Activated CD8-positive, alpha-beta memory T cell treated with anti-CD3 and anti-CD28 coated beads, Interleukin-2, amount 50 U/mL, for 24 hours (primary cell): ENCODE measurements around the gene UQCC2.

Experiments used
- DNase-seq: peaks from one replicate; pipeline ENCODE4 v3.0.0-alpha.2; 2020; ENCODE audit errors: extremely low read depth

The UQCC2 gene

DNA sequence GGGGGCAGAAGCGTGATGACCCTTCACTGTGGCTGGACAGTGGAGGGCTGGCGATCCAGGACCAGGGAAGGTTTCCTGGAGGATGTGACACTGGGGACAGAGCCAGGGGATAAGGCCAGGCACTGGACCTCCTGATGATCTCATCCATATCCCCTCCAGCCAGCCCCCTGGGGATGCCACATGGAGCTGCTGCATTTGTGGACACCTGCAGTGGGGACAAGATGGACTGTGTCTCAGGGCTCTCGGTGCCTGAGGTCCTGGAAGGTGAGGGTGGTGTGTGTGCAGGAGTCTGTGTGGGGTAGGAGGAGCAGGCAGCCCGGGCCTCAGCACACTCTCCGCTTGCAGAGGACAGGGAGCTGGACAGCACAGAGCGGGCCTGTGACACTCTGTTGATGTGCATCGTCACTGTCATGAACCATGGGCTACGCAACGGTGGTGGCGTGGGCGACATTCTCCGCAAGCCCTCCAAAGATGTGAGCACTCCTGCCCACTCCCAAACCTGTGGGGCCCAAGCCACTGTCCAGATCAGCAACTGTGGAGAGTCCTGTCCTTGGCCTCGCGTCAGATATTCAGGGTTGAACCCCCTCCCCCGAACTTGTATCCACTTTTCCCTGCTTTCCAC lies 19.9 kb downstream of the UQCC2 start:
- DNase-seq: no peak

DNA sequence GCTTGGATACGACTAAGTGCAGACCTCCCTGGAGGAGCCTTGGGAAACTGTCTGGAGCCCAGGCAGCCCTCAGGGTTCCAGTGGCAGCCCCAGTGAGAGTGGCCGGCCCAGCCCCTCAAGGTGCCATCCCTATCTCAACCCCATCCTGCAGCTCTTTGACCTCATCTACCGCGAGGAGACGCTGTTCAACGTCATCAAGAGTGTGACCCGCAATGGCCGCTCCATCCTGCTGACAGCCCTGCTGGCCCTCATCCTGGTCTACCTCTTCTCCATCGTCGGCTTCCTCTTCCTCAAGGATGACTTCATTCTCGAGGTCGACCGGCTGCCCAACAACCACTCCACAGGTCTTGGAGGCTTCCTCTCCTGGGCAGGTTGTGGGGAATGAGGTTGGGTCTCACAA lies 20.7 kb downstream of the UQCC2 start:
- DNase-seq: no peak

DNA sequence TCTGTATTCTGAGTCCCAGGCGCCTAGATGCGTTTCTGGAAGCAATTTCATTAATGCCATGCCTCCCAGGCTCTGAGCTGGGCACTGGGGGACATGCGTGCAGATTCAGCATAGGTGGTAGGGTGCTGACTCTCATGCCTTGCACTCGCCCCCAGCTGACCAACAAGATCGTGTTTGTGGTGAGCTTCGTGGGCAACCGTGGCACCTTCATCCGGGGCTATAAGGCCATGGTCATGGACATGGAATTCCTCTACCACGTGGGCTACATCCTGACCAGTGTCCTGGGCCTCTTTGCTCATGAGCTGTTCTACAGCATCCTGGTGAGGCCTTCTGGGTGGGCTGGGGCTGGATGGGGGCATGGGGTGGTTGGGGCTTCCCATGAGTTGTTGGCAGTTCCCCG lies 21.6 kb downstream of the UQCC2 start:
- DNase-seq: no peak

DNA sequence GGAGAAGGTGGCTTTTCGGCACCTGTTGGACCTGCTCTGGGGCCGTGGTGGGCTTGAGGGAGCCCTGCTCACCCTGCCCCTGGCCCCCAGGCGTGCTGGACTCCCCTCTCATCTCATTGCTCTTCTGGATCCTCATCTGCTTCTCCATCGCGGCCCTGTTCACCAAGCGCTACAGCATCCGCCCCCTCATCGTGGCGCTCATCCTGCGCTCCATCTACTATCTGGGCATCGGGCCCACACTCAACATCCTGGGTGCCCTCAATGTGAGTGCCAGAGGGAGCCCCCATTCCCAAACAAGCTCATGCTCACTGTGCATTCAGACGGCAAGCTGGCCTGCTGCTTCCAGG lies 22.4 kb downstream of the UQCC2 start:
- DNase-seq: no peak

DNA sequence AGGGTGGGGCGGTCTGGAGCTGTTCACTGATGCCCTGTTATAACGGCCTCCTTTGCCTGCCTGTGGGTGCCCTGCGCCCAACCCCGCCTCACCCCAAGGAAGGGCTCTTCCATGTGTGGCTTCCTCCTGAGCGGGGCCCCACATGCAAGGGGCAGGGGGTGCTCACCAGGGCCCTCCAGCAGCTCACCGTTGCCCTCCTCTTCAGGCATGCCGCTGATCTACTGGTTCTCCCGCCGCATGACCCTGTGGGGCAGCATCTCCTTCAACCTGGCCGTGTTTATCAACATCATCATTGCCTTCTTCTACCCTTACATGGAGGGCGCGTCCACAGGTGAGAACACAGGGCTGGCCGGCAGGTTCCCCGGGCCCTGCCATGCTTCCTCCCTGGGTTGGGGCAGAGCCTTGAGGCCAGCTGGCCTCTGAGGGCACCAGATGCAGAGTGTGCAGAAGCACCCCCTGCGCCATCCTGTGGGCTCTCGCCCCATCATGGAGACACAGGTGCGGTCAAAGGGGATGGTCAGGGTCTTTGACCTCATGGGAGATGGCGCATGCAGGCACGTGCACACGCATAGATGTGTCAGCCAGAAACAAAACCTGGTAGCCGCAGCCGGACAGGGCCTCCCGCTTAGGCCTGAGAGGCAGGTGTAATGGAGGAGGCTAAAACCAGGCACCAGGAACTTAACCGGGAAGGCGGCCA lies 22.9 kb downstream of the UQCC2 start:
- DNase-seq: no peak

GRCh38 chr6:33688006-33688405 lies 23.5 kb downstream of the UQCC2 start:
- no peak for DNase-seq

DNA sequence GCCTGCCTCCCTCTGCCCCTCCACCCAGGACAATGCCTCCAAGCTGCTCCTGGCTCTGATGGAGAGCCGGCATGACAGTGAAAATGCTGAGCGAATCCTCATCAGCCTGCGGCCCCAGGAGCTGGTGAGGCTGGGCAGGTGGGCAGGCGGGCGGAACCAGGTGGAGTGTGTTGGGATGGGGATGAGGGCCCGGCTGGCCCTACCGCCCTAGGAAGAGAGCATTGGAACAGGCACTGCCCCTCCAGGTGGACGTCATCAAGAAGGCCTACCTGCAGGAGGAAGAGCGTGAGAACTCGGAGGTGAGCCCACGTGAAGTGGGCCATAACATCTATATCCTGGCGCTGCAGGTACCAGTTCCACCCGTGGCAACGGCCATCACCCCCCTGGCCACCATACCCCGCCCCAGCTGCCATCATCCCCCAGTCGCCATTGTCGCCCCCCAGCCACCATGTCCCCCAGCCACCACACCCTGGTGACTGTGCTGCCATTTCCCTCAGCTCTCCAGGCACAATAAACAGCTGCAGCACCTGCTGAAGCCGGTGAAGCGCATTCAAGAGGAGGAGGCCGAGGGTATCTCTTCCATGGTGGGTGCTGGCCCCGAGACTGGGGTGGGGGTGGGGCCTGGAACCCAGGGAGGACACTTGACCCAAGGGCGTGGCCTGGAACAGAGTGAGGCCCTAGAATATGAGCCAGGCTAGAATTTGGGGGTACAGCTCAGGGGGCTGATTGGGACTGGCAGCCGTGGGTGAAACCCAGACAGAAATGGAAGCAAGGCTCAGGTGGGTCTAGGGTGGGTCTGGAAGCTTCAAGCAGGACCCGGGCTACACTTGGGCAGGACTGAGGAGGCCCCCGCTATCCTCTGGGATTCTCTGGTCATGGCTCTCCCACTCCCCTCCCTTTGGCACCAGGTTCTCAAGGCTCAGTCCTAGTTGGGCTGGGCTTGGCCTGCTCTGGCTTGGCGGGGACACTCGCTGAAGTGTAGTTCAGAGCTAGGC lies 24.2 kb downstream of the UQCC2 start:
- DNase-seq: no peak

DNA sequence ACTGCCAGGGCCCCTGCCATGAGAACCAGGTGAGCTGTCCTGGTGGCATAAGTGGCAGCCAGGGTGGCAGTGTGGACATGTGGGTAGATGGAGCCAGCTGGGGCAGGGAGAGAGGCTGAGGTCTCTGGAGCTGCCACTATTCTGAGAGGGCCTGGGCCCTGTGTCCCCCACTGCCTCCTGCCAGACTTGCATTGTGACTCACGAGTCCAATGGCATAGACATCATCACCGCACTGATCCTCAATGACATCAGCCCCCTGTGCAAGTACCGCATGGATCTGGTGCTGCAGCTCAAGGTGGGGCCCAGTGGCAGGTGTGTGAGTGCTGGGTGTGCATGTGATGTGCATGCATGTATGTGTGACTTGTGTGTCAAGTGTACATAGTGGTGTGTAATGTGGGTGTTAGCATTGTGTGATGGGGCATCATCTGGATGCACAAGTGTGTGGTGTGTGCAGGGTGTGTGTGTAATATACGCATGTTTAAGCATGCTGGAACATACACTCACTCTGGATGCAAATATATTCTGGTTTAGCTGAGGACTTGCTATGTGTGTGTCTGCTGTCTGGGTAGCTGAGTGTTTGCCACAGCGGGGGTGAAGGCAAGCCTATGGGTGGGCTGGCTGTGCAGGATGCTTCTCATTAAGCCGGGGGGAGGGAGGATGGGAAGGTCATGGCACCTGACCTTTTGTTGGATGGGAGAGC lies 25.1 kb downstream of the UQCC2 start:
- no peak for DNase-seq

GRCh38 chr6:33685411-33686224 lies 25.9 kb downstream of the UQCC2 start:
- DNase-seq: no peak

- DNase-seq: no peak
These were observed 26.5 kb downstream of the UQCC2 start for GRCh38 chr6:33684983-33685382.

DNA sequence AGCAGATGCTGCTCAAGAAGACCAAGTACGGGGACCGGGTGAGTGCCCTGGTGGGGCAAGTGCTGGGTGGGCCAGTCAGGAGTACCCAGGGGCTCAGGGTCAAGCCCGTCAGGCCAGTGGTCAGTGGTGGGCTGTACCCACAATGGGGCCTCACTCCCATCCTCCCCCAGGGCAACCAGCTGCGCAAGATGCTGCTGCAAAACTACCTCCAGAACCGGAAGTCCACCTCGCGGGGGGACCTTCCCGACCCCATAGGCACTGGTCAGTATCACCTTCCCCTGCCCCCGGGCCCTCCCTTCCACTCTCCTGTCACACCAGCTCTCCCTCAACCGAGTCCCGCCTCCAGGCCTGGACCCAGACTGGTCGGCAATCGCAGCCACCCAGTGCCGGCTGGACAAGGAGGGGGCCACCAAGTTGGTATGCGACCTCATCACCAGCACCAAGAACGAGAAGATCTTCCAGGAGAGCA lies 27.0 kb downstream of the UQCC2 start:
- DNase-seq: no peak

DNA sequence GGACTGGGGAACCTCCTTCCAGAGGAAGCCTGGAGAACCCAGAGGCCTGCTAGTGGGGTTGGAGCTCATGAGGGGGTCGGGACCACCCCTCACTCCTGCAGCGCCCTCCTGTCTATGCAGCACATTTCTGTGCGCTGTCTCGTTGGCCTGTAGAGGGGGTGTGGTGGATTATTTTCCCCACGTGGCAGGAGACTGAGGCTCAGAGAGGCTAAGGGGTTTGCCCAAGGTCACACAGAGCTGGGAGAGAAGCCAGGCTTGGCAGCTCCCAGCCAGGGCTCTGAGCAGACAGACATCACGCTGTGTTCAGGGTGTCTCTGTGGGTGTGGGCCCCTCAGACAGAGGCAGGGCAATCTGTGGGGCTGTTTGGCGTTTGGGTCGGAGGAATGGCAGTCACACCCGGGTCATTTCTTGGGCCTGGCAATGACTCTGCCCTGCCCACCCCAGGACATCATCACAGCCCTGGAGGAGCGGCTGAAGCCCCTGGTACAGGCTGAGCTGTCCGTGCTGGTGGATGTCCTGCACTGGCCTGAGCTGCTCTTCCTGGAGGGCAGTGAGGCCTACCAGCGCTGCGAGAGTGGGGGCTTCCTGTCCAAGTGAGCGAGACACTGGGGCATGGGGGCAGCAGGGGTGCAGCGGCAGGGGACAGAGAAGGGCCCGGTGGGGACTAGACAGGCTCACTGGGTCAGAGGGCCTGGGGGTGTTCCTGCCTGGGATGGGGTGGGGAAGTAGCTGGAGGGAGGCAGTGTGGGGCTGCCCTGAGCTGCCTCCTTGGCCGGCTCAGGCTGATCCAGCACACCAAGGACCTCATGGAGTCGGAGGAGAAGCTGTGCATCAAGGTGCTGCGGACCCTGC lies 27.7 kb downstream of the UQCC2 start:
- no peak for DNase-seq

DNA sequence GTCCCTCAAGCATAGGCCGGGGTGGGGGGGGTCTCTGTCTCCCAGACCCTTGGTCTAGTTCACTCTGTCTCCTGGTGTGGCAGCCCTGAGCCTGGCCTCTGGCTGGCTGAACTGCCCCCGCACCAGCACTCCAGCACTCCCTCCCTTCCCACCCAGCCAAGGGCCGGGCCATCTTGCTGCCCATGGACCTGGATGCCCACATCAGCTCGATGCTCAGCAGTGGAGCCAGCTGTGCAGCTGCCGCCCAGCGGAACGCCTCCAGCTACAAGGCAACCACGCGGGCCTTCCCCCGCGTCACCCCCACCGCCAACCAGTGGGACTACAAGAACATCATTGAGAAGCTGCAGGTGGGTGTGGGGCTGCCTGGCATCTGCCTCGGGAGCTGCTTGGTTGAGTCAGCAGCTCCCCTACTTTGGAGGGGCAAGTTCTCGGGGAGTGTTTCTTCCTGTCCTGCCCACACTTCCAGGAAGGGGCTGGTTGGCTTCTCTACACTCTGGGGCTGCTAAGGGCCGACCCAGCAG lies 28.4 kb downstream of the UQCC2 start:
- DNase-seq: peak; percentile 26

GRCh38 chr6:33682341-33682740 lies 29.2 kb downstream of the UQCC2 start:
- DNase-seq: no peak

GRCh38 chr6:33679761-33680160 lies 31.7 kb downstream of the UQCC2 start:
- DNase-seq: no peak

DNA sequence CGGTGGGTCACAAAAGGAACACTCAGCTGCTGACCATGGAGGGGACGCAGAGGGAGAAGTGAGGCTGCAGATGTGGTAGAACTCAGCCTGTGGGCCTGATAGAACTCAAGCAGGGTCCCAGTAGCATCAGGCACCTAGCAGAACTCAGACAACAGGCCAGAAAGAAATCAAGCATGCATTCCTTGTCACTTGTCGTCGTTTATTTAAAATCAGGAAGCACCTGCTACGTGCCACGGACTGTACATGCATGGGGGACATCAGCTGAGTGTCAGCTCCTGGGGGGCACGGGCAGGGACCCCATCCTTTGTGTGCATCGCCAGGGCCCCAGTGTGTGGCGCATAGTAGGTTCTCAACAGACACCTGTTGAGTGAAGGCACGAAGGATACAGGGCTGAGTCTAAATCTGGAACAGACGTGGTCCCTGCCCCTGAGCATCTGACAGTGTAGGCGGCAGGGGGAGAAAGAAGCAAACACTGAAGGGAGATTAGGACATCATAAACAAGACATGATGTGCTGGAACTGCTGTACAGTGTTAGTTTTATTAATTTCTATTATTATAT lies 32.5 kb downstream of the UQCC2 start:
- DNase-seq: no peak

- DNase-seq: no peak
These were observed 33.1 kb downstream of the UQCC2 start for GRCh38 chr6:33678233-33678931.

GRCh38 chr6:33677689-33678088 lies 33.8 kb downstream of the UQCC2 start:
- no peak for DNase-seq

- no peak for DNase-seq
These were observed 34.3 kb downstream of the UQCC2 start for GRCh38 chr6:33677143-33677660.
